Activated CD8-positive, alpha-beta memory T cell treated with anti-CD3 and anti-CD28 coated beads, Interleukin-2, amount 50 U/mL, for 24 hours (primary cell): Measurements from ENCODE around the gene LOXL3.
"Not testable (repeated sequence)": the region's sequence is repeated elsewhere in the genome, so short reads cannot be mapped to it uniquely, and the experiment has no call there.

Experiments used
- DNase-seq: peaks from one replicate; pipeline ENCODE4 v3.0.0-alpha.2; 2020; ENCODE audit errors: extremely low read depth

LOXL3 gene

DNA sequence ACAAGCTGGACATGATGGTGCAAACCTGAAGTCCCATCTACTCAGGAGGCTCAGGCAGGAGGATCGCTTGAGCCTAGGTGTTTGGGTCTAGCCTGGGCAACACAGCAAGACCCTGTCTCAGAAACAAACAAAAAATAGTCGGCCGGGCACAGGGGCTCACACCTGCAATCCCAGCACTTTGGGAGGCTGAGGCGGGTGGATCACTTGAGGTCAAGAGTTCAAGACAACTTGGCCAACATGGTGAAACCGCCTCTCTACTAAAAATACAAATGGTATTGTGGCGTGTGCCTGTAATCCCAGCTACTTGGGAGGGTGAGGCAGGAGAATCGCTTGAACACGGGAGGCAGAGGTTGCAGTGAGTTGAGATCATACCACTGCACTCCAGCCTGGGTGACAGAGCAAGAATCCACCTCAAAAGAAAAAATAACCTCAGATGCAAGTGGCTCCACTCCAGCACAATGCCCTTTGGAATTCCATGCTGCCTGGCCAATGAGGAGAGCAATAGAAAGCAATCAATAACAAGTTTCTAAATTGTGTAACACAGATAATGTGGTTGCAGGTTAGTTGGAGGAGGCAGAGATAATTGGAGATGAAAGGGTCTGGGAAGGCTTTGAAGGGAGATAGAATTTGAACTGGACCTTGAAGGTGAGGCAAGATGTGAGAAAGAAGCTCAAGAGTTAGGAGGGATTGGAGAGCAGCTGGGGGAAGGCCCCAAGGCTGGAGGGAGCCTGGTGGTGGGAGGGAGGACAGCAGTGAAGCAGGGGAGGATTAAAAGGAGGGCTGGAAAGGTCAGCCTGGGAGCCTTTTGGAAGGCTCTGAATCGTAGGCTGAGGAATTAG, 64.9 kb downstream of the LOXL3 start:
- no peak for DNase-seq

DNA sequence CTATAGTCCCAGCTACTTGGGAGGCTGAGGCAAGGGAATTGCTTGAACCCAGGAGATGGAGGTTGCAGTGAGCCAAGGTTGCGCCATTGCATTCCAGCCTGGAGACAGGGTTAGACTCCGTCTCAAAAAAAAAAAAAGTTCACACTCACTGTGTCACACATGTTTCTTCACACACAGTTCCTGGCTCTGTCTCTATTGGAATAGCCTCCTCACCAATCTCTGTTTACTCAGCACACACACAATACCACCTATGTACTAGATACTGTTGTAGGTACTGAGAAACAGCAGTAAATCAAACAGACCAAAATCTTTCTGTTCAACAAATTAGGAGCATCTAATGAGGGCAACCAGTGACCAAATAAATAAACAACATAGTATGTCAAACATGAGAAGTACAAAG, 67.6 kb downstream of the LOXL3 start:
- no peak for DNase-seq

DNA sequence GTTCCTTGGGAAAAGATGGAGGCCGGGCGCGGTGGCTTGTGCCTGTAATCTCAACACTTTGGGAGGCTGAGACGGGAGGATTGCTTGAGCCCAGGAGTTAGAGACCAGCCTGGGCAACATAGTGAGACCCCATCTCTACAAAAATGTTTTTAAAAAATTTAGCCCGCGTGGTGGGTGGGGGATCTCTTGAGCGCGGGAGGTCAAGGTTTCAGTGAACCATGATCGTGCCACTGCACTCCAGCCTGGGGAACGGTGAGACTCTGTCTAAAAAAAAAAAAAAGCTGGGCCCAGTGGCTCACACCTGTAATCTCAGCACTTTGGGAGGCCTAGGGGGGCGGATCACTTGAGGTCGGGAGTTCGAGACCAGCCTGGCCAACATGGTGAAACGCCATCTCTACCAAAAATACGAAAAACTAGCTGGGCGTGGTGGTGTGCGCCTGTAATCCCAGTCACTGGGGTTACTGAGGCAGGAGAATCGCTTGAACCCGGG, 70.0 kb downstream of the LOXL3 start:
- DNase-seq = not testable (repeated sequence)

- peak; percentile 85 for DNase-seq
Measured at GRCh38 chr2:74482801-74483674, 70.7 kb downstream of the LOXL3 start, which contains the start of the genes CCDC142 and TTC31. CCDC142 (minus strand) TSS chr2:74482998; CDS start chr2:74482837, 161 bp downstream. TTC31 (plus strand) TSS chr2:74483081; CDS start chr2:74483096, 15 bp downstream.
